Left lung (tissue), 10 donors: ENCODE data around the gene NINJ2. TPM values are rescaled to one million over a fixed set of nuclear protein-coding genes. Genes with fewer than 3 reads are reported as not detected.

Experiments
- ATAC-seq: fragments of 200-7000 bp; cut with Tn5 transposase; one replicate; pipeline ENCODE4 v1.9.1; 2020; ENCODE audit warnings: moderate library complexity
- DNase-seq, 4 donors: peaks; one replicate each; pipeline ENCODE4 v3.0.0-alpha.2; 2013 to 2020
- H3K27ac ChIP-seq, 2 donors: fragments of 200-600 bp; sonication (generic) in 1 of 2; one replicate each; pipeline versions ENCODE4 v1.5.0 to v1.8.0; 2020 to 2021
- H3K27me3 ChIP-seq, 2 donors: fragments of 200-600 bp; sonication (generic) in 1 of 2; one replicate each; pipeline versions ENCODE4 v1.5.0 to v1.8.0; 2020 to 2021
- H3K36me3 ChIP-seq, 2 donors: fragments of 200-600 bp; sonication (generic) in 1 of 2; one replicate each; pipeline versions ENCODE4 v1.5.0 to v1.8.0; 2020 to 2021
- H3K4me1 ChIP-seq, 2 donors: fragments of 200-600 bp; one replicate each; pipeline ENCODE4 v1.8.0; 2021
- H3K4me3 ChIP-seq, 2 donors: fragments of 200-600 bp; sonication (generic) in 1 of 2; one replicate each; pipeline versions ENCODE4 v1.5.0 to v1.8.0; 2020 to 2021; ENCODE audit warnings: mild to moderate bottlenecking in 1 of 2
- H3K9me3 ChIP-seq, 2 donors: fragments of 200-600 bp; sonication (generic) in 1 of 2; one replicate each; pipeline versions ENCODE4 v1.5.0 to v1.8.0; 2020 to 2021
- CTCF ChIP-seq, 2 donors: fragments of 200-600 bp; sonication (generic) in 1 of 2; IDR thresholded peaks; one replicate each; pipeline versions ENCODE4 v1.5.0 to v1.8.0; 2021; ENCODE audit warnings: antibody characterized with exemption in 2 of 2
- intact Hi-C, 2 donors: fragments of 100-400 bp; cut with DNase I; formaldehyde crosslinking; loops; one replicate each; pipeline versions ENCODE4 v1.11.2 to v1.14.2; 2022
- polyA plus RNA-seq, 6 donors: library from polyadenylated mRNA; unstranded; fragments of 120-200 nt; gene quantifications; one replicate each; pipeline ENCODE4 v1.2.1, GENCODE V29; 2013; ENCODE audit not compliant: insufficient read length in 6 of 6
- total RNA-seq, 2 donors: library from RNA; stranded (reverse); fragmentation: NEBNext Ultra II Directional; extraction: Animal tissue kit (Norgen Biotek cat#: 25700); gene quantifications; one replicate each; pipeline ENCODE4 v1.2.1, GENCODE V29; 2021
- donor health status: DM: no; HTN: yes; CAD: no.
- donor health status: DM: no; HTN: no; CAD: no.

The NINJ2 gene
- total and polyA plus RNA-seq, 8 donors: 1.2 to 18.0 (median 2.8) TPM

DNA sequence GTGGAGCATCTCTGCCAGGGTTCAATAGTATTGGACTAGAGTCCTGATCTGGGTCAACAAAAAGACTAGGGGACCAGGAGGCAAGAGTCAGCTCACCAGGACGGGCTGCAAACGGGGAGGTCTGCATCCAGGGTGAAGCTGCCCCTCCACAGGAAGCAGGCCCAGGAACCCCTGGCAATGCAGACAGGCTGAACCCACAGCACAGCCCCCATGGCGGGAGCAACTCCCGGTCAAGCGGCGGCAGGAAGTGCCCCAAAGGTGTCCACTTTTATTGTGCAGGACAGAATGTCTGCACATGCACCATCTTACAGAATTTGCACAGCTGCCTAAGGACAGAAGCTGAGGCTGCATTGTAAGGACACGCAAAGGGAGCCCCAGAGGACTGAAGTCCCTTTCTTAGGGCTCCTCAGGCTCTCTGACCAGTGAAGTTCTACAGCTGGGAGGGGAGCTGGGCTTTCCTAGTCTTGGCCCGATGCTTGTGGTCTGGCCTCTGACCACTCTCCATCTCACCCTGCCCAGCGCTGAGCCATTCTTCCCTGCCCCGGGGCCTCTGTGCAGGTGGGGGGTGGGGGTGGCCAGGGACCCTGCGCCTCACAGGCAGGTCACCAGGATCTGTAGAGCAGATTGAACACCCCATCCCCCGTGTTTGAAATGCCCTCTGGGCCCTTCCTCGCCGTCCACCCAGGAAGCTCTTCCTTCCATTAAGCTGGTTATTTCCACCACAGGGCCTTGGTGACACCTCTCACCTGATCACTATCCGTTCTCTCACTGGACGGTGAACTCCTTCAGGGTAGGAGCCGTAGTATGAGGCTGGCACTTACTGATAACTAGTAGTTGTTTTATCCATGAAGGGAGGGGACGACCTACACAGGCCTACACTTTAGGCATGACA, 75.9 kb downstream of the NINJ2 start:
- ATAC-seq (no peak), DNase-seq (no peak)
- H3K27me3 ChIP-seq: no peaks in the 10 kb centered on the region
- TF ChIP-seq CTCF (IDR thresholded peaks at IDR 0.05): no peak
- H3K4me3 ChIP-seq: no peak overlapping the region
- no peak overlapping the region for H3K27ac ChIP-seq
- H3K4me1 ChIP-seq: peaks cover 0 to 5% of the 10 kb centered on the region in 2 donors
- H3K36me3 ChIP-seq: no peaks in the 10 kb centered on the region
- H3K9me3 ChIP-seq: no peaks in the 10 kb centered on the region
- intact Hi-C loops: no loop called here

DNA sequence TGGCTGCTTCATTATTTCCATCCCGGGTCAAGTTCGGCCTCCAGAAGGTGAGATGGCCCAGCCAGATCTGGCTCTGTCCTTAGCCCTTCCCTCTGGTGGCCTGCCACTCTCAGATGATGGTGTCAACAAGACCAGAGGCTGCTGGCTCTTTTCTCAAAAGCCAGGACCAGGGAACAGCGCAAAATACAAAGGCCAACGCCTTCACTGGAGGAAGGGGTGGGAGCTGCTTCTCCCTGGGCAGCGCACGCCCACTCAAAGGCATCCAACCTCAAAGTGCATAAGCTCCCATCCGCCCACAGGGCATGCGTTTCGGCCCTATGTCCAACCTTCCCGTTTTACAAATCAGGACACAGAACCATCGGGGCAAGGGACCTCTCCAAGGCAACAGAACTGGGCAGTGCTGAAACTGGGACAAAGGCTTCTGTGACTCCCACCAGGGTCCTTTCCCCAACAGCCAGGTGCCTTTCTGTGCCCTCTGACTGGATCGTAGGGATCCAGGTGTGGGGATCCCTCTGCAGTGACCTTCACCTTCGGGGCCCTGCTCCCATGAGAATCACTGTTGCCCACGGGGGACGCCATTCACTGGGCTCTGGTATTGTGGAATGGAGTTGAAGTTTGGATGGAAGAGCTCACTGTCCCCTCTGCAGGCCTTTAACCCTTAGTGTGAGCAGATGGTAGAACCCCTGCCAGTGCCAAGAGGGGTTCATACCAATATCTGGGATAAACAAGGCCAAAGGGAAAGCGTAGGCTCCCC, 76.8 kb downstream of the NINJ2 start:
- no peak for ATAC-seq
- DNase-seq: no peak
- intact Hi-C loops: no loop called here
- TF ChIP-seq CTCF (IDR thresholded peaks at IDR 0.05): no peak
- Histone ChIP-seq H3K27ac (no peak overlapping the region), H3K4me1 (peaks cover 0 to 5% of the 10 kb centered on the region in 2 donors), H3K9me3 (no peaks in the 10 kb centered on the region), H3K4me3 (no peak overlapping the region), H3K36me3 (no peaks in the 10 kb centered on the region), H3K27me3 (no peaks in the 10 kb centered on the region)

DNA sequence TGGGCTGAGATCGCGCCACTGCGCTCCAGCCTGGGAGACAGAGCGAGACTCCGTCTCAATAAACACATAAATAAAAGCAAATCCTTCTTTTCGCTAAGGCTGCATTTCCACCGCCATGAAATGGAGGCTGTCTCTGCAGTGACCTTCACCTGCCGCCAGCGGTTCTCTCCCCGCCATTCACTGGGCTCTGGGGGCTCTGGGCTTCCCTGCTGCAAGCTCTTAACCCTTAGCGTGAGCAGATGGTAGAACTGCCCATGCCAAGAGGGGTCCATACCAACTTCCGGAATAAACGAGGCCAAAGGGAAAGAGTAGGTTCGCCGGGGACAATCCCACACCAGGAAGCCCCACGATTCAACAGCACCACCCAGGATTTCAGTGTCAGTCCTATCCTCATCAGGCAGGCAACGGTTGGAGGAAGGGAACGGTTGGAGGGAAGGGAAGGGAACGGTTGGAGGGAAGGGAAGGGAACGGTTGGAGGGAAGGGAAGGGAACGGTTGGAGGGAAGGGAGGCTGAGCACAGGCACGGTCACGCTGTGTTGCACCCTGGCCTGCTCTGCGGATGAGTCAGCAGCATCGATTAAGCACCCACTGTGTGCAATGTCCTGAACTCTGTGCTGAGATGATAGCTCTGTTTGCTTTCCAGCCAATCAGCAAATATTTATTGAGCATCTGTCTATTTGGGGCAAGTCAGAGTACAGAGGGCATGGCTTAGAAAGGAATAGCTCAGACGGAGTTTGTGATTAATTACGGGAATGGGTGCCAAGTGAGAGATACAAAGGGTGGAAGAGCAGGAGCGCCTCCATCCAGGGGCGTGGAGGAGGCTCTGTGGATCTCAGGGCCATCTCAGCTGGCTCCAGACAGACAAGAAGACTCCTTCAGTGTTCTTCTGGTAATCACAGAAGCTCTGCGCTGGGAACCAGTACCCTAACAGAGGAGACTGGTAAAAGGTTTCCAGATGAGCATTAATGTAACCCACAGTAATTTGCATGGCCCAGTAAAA, 77.9 kb downstream of the NINJ2 start:
- DNase-seq (no peak), ATAC-seq (no peak)
- H3K4me3 ChIP-seq: no peak overlapping the region
- no peak for TF ChIP-seq CTCF (IDR thresholded peaks at IDR 0.05)
- no peaks in the 10 kb centered on the region for H3K27me3 ChIP-seq
- H3K4me1 ChIP-seq: no peaks in the 10 kb centered on the region
- intact Hi-C loops: no loop called here
- H3K27ac ChIP-seq: no peak overlapping the region
- no peaks in the 10 kb centered on the region for H3K9me3 ChIP-seq
- no peaks in the 10 kb centered on the region for H3K36me3 ChIP-seq

DNA sequence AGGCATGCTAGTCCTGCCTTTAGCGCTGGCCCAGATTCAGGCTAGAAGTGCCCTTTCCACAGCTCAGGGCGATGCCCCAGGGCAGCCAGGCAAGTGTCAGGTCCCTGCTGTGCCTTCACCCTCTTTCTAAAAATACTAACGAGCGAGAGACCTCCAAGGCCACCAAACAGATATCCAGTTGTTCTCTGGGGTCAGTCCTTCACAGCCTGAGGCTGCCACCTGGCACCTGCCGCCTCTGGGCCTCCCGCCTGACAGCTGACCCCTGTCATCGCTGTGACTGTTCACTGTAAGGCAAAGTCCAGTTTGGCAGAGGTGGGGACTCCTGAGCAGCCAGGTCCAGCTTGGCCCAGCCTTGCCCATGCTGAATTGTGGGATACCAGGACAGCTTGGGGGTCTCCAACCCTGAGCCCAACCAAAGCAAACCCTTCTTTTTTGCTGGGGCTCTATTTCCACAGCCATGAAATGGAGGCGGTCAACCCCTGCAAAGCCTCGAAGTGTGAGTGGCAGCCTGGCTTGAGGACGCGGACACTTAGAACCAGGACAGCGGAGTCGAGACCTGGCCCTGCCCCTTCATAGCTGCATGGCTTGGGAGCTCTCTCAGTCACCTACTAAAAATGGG, 79.9 kb downstream of the NINJ2 start:
- Histone ChIP-seq H3K9me3 (no peaks in the 10 kb centered on the region), H3K4me3 (no peak overlapping the region), H3K4me1 (peaks cover 0 to 5% of the 10 kb centered on the region in 2 donors), H3K27ac (no peak overlapping the region), H3K27me3 (no peaks in the 10 kb centered on the region), H3K36me3 (no peaks in the 10 kb centered on the region)
- DNase-seq (no peak), ATAC-seq (no peak)
- TF ChIP-seq CTCF (IDR thresholded peaks at IDR 0.05): no peak
- intact Hi-C loops: no loop called here
